GM12892 (cell line): ENCODE measurements around the gene TMEM269.

Experiments used
- POLR2A ChIP-seq: IDR thresholded peaks from 2 replicates; pipeline ENCODE4 v1.6.1; 2011; ENCODE audit warnings: low read depth, low read length, control low read depth
- POLR2AphosphoS5 ChIP-seq: IDR thresholded peaks from 2 replicates; pipeline ENCODE4 v1.6.1; 2011; ENCODE audit warnings: low read depth, low read length, control low read depth

DNA sequence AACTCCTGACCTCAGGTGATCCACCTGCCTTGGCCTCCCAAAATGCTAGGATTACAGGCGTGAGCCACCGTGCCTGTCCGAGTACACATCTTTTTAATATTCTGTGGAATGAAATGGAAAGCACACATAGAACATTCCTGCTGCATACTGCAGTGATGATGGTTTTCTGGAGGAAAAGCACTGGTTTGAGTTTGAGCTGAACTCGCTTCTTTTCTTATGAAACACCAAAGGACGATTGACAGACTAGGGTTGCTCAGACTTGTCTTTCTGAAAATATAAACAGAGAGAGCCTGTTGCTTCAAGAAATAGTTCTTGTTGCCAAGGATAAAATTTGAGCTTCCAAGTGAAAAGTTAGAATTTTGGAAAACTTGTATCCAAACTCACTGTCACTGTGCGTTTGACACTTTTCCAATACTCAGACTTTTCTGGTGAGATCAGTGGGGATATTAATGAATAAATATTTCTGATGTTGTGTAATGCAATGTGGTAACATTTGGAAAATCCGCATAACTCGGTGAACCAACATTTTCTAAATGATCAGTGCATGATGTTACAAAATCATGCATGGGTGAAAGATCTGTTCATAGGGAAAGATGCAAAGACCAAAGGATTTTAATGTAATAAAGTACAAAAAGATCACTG, 17.2 kb downstream of the TMEM269 start:
- TF ChIP-seq POLR2A, result no peak
- no peak for TF ChIP-seq POLR2AphosphoS5
